Activated CD4-positive, alpha-beta T cell treated with anti-CD3 and anti-CD28 coated beads for 36 hours (primary cell): Measurements from ENCODE around the gene CSTF1. TPM values are rescaled to one million over a fixed set of nuclear protein-coding genes. Genes with fewer than 3 reads are reported as not detected.
"Not testable (repeated sequence)": the region's sequence is repeated elsewhere in the genome, so short reads cannot be mapped to it uniquely, and the experiment has no call there.

Source experiments
- ATAC-seq: fragments of 200-7000 bp; cut with Tn5 transposase; one replicate; pipeline ENCODE4 v1.10.0; 2021; ENCODE audit warnings: mild to moderate bottlenecking, moderate library complexity
- CTCF ChIA-PET: fragments of 350-600 bp; sonication (Branson Sonifier 250); formaldehyde crosslinking; loops from one replicate; lab custom pipeline; 2021; ENCODE audit warnings: antibody characterized with exemption; lab: Charles Lee
- POLR2A ChIA-PET: fragments of 350-600 bp; sonication (Branson Sonifier 250); formaldehyde crosslinking; loops from one replicate; lab custom pipeline; 2021; ENCODE audit warnings: antibody characterized with exemption, inconsistent platforms; lab: Charles Lee
- DNase-seq: peaks from one replicate; pipeline ENCODE4 v3.0.0-alpha.2; 2020
- H3K27ac Mint-ChIP-seq: one replicate; pipeline ENCODE4 v1.8.0; 2021; ENCODE audit warnings: mixed read lengths
- H3K27me3 Mint-ChIP-seq: one replicate; pipeline ENCODE4 v1.8.0; 2021; ENCODE audit warnings: mixed read lengths
- H3K36me3 Mint-ChIP-seq: one replicate; pipeline ENCODE4 v1.8.0; 2021; ENCODE audit warnings: low read depth, mixed read lengths
- H3K4me1 Mint-ChIP-seq: one replicate; pipeline ENCODE4 v1.8.0; 2021; ENCODE audit warnings: mixed read lengths
- H3K4me3 Mint-ChIP-seq: one replicate; pipeline ENCODE4 v1.8.0; 2021; ENCODE audit warnings: mild to moderate bottlenecking, moderate library complexity, mixed read lengths
- H3K9me3 Mint-ChIP-seq: one replicate; pipeline ENCODE4 v1.8.0; 2021; ENCODE audit warnings: low read depth, mixed read lengths
- intact Hi-C, 2 experiments: fragments of 100-400 bp; cut with DNase I in 1 of 2; cut with micrococcal nuclease in 1 of 2; formaldehyde crosslinking; loops; one replicate each; pipeline versions ENCODE4 v1.14.2 to v1.15.1; 2022 to 2024; cut with DNase I, micrococcal nuclease
- total RNA-seq, 2 experiments: library from RNA; stranded (reverse); gene quantifications; one replicate each; pipeline ENCODE4 v1.2.3, GENCODE V29; 2021

The CSTF1 gene
- total RNA-seq, 2 experiments from 2014 or later, result 62.0 to 84.2 TPM

- no peak overlapping the region for H3K4me3 Mint-ChIP-seq
- H3K9me3 Mint-ChIP-seq, result no peaks in the 10 kb centered on the region
- DNase-seq (no peak), ATAC-seq (no peak)
- peaks cover 59% of the 10 kb centered on the region for H3K36me3 Mint-ChIP-seq
- intact Hi-C loops, result no loop called here
- CTCF ChIA-PET, result interaction anchor here (1.0 to 1.5 kb wide), 2 partner anchors 11 kb away, joined by 3 to 6 read pairs; no protein-coding TSS in a partner anchor
- POLR2A ChIA-PET, result interaction anchor here (1.1 to 1.2 kb wide), 3 partner anchors 8 to 15 kb away, joined by 3 read pairs; partner anchors contain the start of genes AURKA and CSTF1
- peaks cover 27% of the 10 kb centered on the region for H3K4me1 Mint-ChIP-seq
- H3K27me3 Mint-ChIP-seq, result no peaks in the 10 kb centered on the region
- no peak overlapping the region for H3K27ac Mint-ChIP-seq
These were observed 14.5 kb downstream of the CSTF1 start for GRCh38 chr20:56406910-56407309.

DNA sequence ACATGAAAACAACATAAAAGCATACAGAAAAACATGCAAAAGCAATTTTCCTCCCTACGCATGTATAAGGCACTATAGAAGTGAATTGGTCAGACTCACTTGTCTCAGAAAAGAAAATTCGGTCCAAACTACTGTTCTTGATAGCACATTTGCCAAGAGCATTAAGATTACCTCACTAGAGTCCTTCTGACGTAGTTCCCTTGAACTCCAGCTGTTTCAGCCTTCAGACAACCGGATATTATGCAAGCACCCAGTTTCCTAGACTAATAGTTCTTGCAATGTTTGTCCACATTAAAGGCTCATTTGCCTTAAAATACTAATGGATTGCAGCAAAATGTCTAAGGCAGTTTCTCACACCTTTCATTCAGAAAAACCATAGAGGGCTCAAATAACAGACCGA lies 17.1 kb downstream of the CSTF1 start:
- DNase-seq, result no peak
- intact Hi-C loops, result no loop called here
- peaks cover 56% of the 10 kb centered on the region for H3K36me3 Mint-ChIP-seq
- ATAC-seq, result no peak
- no peak overlapping the region for H3K4me3 Mint-ChIP-seq
- CTCF ChIA-PET, result interaction anchor here (0.6 to 1.2 kb wide), 5 partner anchors 9 to 129 kb away, joined by 3 to 5 read pairs (median 4); no protein-coding TSS in a partner anchor
- POLR2A ChIA-PET, result no interaction called here
- no peak overlapping the region for H3K27ac Mint-ChIP-seq
- peaks cover 1% of the 10 kb centered on the region for H3K9me3 Mint-ChIP-seq
- no peaks in the 10 kb centered on the region for H3K27me3 Mint-ChIP-seq
- H3K4me1 Mint-ChIP-seq, result peaks cover 34% of the 10 kb centered on the region

- ATAC-seq, result no peak
- Mint-ChIP-seq H3K27me3 (no peaks in the 10 kb centered on the region), H3K27ac (peak overlapping the region; percentile 14), H3K4me1 (peaks cover 37% of the 10 kb centered on the region), H3K4me3 (no peak overlapping the region), H3K36me3 (peaks cover 55% of the 10 kb centered on the region), H3K9me3 (peaks cover 1% of the 10 kb centered on the region)
- DNase-seq, result no peak
- ChIA-PET CTCF (interaction anchor here (0.6 to 1.2 kb wide), 5 partner anchors 10 to 128 kb away, joined by 3 to 5 read pairs (median 4); no protein-coding TSS in a partner anchor), POLR2A (no interaction called here)
- intact Hi-C loops, result loop anchor here in 1 of 2 experiments (10.0 kb wide), 2 partner anchors 945 to 985 kb away; partner anchors contain the start of genes RAE1 and RBM38
These were observed 17.5 kb downstream of the CSTF1 start for GRCh38 chr20:56409956-56410355.

GRCh38 chr20:56411287-56411686 lies 18.8 kb downstream of the CSTF1 start:
- Mint-ChIP-seq H3K4me3 (peak overlapping the region; percentile 69), H3K4me1 (peaks cover 41% of the 10 kb centered on the region), H3K27ac (peak overlapping the region; percentile 94), H3K36me3 (peaks cover 44% of the 10 kb centered on the region)
- ChIA-PET POLR2A (interaction anchor here (0.6 to 1.6 kb wide), 3 partner anchors 17 to 58 kb away, joined by 3 to 6 read pairs (median 4); partner anchors contain the start of genes AURKA and CSTF1), CTCF (interaction anchor here (0.8 to 2.9 kb wide), 7 partner anchors 10 to 93 kb away, joined by 3 to 14 read pairs (median 7); partner anchors contain the start of genes AURKA and CSTF1)
- not testable (repeated sequence) for DNase-seq, H3K9me3 Mint-ChIP-seq, H3K27me3 Mint-ChIP-seq, ATAC-seq
- intact Hi-C loops, result loop anchor here in 1 of 2 experiments (10.0 kb wide), 2 partner anchors 944 to 984 kb away; partner anchors contain the start of genes RAE1 and RBM38

GRCh38 chr20:56411759-56412472 lies 19.5 kb downstream of the CSTF1 start, which contains the start of gene CASS4:
TSS of gene CASS4 (plus strand) at chr20:56412260. CDS start at chr20:56412459, 199 bp downstream.
- no peaks in the 10 kb centered on the region for H3K27me3 Mint-ChIP-seq
- ChIA-PET POLR2A (interaction anchor here (0.6 to 1.6 kb wide), 5 partner anchors 14 to 58 kb away, joined by 3 to 6 read pairs (median 3); partner anchors contain the start of genes AURKA, CSTF1 and RTF2), CTCF (interaction anchor here (0.7 to 2.9 kb wide), 7 partner anchors 10 to 138 kb away, joined by 3 to 14 read pairs (median 7); partner anchors contain the start of genes AURKA and CSTF1)
- peaks cover 47% of the 10 kb centered on the region for H3K4me1 Mint-ChIP-seq
- DNase-seq, result peak; percentile 63
- intact Hi-C loops, result loop anchor here (1.0 to 10.0 kb wide), 3 partner anchors 56 to 983 kb away; partner anchors contain the start of genes RAE1 (in 1 of the 2), RBM38 (in 1 of the 2) and RTF2 (in 1 of the 2)
- peak within 1 kb of the TSS; percentile 94 for H3K27ac Mint-ChIP-seq
- peak; percentile 53 for ATAC-seq
- peak within 1 kb of the TSS; percentile 69 for H3K4me3 Mint-ChIP-seq
- H3K9me3 Mint-ChIP-seq, result peaks cover 1% of the 10 kb centered on the region
- peaks cover 38% of the 10 kb centered on the region for H3K36me3 Mint-ChIP-seq

GRCh38 chr20:56412473-56412790 lies 20.0 kb downstream of the CSTF1 start:
- Mint-ChIP-seq H3K27ac (peak overlapping the region; percentile 94), H3K4me3 (peak overlapping the region; percentile 69), H3K36me3 (peaks cover 33% of the 10 kb centered on the region), H3K27me3 (no peaks in the 10 kb centered on the region), H3K4me1 (peaks cover 52% of the 10 kb centered on the region), H3K9me3 (peaks cover 1% of the 10 kb centered on the region)
- CTCF ChIA-PET, result interaction anchor here (0.7 to 2.9 kb wide), 7 partner anchors 9 to 138 kb away, joined by 3 to 14 read pairs (median 7); partner anchors contain the start of genes AURKA and CSTF1
- no peak for DNase-seq
- no peak for ATAC-seq
- intact Hi-C loops, result loop anchor here (1.0 to 10.0 kb wide), 3 partner anchors 56 to 982 kb away; partner anchors contain the start of genes RAE1 (in 1 of the 2), RBM38 (in 1 of the 2) and RTF2 (in 1 of the 2)
- POLR2A ChIA-PET, result interaction anchor here (0.7 to 1.6 kb wide), 4 partner anchors 14 to 57 kb away, joined by 3 to 6 read pairs (median 3); partner anchors contain the start of genes AURKA, CSTF1 and RTF2

- DNase-seq, result no peak
- Mint-ChIP-seq H3K27ac (peak overlapping the region; percentile 94), H3K9me3 (peaks cover 1% of the 10 kb centered on the region), H3K27me3 (no peaks in the 10 kb centered on the region), H3K4me3 (peak overlapping the region; percentile 69), H3K36me3 (peaks cover 31% of the 10 kb centered on the region), H3K4me1 (peaks cover 58% of the 10 kb centered on the region)
- CTCF ChIA-PET, result interaction anchor here (1.0 to 2.9 kb wide), 4 partner anchors 9 to 18 kb away, joined by 4 to 14 read pairs (median 14); no protein-coding TSS in a partner anchor
- intact Hi-C loops, result loop anchor here (1.0 to 10.0 kb wide), 3 partner anchors 55 to 982 kb away; partner anchors contain the start of genes RAE1 (in 1 of the 2), RBM38 (in 1 of the 2) and RTF2 (in 1 of the 2)
- no peak for ATAC-seq
- POLR2A ChIA-PET, result interaction anchor here (1.1 to 1.6 kb wide), 3 partner anchors 13 to 20 kb away, joined by 3 to 6 read pairs (median 4); partner anchors contain the start of genes AURKA and CSTF1
These were observed 20.5 kb downstream of the CSTF1 start for GRCh38 chr20:56412949-56413348.

DNA sequence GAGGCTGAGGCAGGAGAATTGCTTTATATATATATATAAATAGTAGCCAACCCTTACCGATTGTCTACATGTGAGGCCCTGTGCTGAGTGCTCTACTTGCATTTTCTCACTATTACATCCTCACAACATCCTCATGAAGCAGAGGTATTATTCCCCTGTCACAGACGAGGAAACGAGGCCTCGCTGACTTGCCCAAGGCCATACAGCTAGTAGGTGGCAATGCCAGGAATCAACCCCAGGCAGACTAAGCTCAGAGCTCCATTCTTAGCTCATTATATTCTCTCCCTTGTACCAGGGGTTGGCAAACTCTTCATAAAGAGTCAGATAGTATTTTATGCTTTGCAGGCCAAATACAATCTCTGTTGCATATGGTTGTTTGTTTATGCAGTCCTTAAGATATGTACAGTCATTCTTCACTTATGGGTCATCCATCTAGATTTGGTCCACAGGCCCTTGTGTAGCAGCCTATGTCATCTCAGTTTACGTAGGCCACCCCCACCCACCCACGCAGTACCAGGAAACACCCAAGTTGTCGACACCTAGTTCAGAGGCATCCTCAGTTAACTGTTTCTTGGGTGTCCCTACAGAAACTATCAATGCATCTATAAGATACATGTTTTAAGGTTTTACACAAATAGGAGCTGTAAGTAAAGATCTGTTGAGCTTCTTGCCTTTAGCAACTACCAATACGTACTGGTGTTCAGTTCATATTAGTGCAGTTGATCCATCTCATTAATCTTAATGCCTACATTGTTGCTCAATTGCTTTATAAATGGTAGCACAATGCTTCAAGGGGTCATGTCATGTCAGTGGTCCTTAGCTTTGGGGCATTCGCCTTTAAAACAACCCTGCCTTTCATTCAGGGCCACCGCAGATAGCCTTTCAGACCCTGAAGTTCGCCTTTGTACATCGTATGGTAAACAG lies 22.7 kb downstream of the CSTF1 start:
- peaks cover 1% of the 10 kb centered on the region for H3K9me3 Mint-ChIP-seq
- CTCF ChIA-PET, result interaction anchor here (0.7 to 1.3 kb wide), 2 partner anchors 18 to 101 kb away, joined by 3 to 5 read pairs; no protein-coding TSS in a partner anchor
- intact Hi-C loops, result loop anchor here (1.0 to 10.0 kb wide), 7 partner anchors 23 to 980 kb away; partner anchors contain the start of genes AURKA (in 2 of the 2), CSTF1 (in 2 of the 2), FAM210B (in 1 of the 2) and RAE1 (in 1 of the 2)
- H3K36me3 Mint-ChIP-seq, result peaks cover 31% of the 10 kb centered on the region
- ATAC-seq, result peak; percentile 72
- peak; percentile 89 for DNase-seq
- H3K27me3 Mint-ChIP-seq, result no peaks in the 10 kb centered on the region
- POLR2A ChIA-PET, result interaction anchor here (1.2 kb wide), 1 partner anchor 9 kb away, joined by 3 read pairs; no protein-coding TSS in a partner anchor
- peak overlapping the region; percentile 48 for H3K4me3 Mint-ChIP-seq
- H3K27ac Mint-ChIP-seq, result peak overlapping the region; percentile 88
- peaks cover 76% of the 10 kb centered on the region for H3K4me1 Mint-ChIP-seq

GRCh38 chr20:56417402-56417801 lies 25.0 kb downstream of the CSTF1 start:
- no peaks in the 10 kb centered on the region for H3K27me3 Mint-ChIP-seq
- ATAC-seq (no peak), DNase-seq (no peak)
- no peak overlapping the region for H3K4me3 Mint-ChIP-seq
- peak overlapping the region; percentile 95 for H3K27ac Mint-ChIP-seq
- ChIA-PET POLR2A (interaction anchor here (1.4 kb wide), 1 partner anchor 37 kb away, joined by 7 read pairs; no protein-coding TSS in a partner anchor), CTCF (interaction anchor here (0.6 to 1.8 kb wide), 4 partner anchors 9 to 52 kb away, joined by 3 to 4 read pairs (median 4); no protein-coding TSS in a partner anchor)
- H3K4me1 Mint-ChIP-seq, result peaks cover 87% of the 10 kb centered on the region
- H3K9me3 Mint-ChIP-seq, result peaks cover under 1% of the 10 kb centered on the region
- H3K36me3 Mint-ChIP-seq, result peaks cover 26% of the 10 kb centered on the region
- intact Hi-C loops, result loop anchor here (5.0 to 10.0 kb wide), 3 partner anchors 35 to 977 kb away; partner anchors contain the start of genes RAE1 (in 1 of the 2) and RBM38 (in 1 of the 2)
